ENCODE data around the gene TCERG1L.

TCERG1L gene

GRCh38 chr10:131316321-131317075, 5.0 kb upstream of the TCERG1L start:
- DNase-seq (ENCODE audit: low read depth in 2 of 2): no peak

GRCh38 chr10:131315344-131315743, 3.8 kb upstream of the TCERG1L start:
- DNase-seq (ENCODE audit: low read depth in 2 of 2): no peak

- DNase-seq (ENCODE audit: low read depth in 2 of 2): no peak
Measured at GRCh38 chr10:131314799-131315198, 3.3 kb upstream of the TCERG1L start.

GRCh38 chr10:131314148-131314547, 2.6 kb upstream of the TCERG1L start:
- DNase-seq (ENCODE audit: low read depth in 2 of 2): no peak

GRCh38 chr10:131313377-131313776, 1.9 kb upstream of the TCERG1L start:
- no peak for DNase-seq (ENCODE audit: low read depth in 2 of 2)

GRCh38 chr10:131312478-131312836, 936 bp upstream of the TCERG1L start:
- DNase-seq (ENCODE audit: low read depth in 2 of 2): no peak

GRCh38 chr10:131311402-131311660, 190 bp downstream of the TCERG1L start:
- no peak for DNase-seq (ENCODE audit: low read depth in 2 of 2)

GRCh38 chr10:131310551-131311401, 745 bp downstream of the TCERG1L start:
- no peak for DNase-seq (ENCODE audit: low read depth in 2 of 2)

GRCh38 chr10:131310142-131310541, 1.4 kb downstream of the TCERG1L start:
- DNase-seq (ENCODE audit: low read depth in 2 of 2): no peak

GRCh38 chr10:131300508-131300907, 11.0 kb downstream of the TCERG1L start:
- DNase-seq (ENCODE audit: low read depth in 2 of 2): no peak

- DNase-seq (ENCODE audit: low read depth in 2 of 2): no peak
Measured at GRCh38 chr10:131290781-131291180, 20.7 kb downstream of the TCERG1L start.

- no peak for DNase-seq (ENCODE audit: low read depth in 2 of 2)
Measured at GRCh38 chr10:131288648-131289047, 22.9 kb downstream of the TCERG1L start.

- no peak for DNase-seq (ENCODE audit: low read depth in 2 of 2)
Measured at GRCh38 chr10:131282961-131283360, 28.6 kb downstream of the TCERG1L start.

- no peak for DNase-seq (ENCODE audit: low read depth in 2 of 2)
Measured at GRCh38 chr10:131280101-131280500, 31.4 kb downstream of the TCERG1L start.

- no peak for DNase-seq (ENCODE audit: low read depth in 2 of 2)
Measured at GRCh38 chr10:131279516-131279915, 32.0 kb downstream of the TCERG1L start.

GRCh38 chr10:131277969-131278368, 33.6 kb downstream of the TCERG1L start:
- no peak for DNase-seq (ENCODE audit: low read depth in 2 of 2)

- DNase-seq (ENCODE audit: low read depth in 2 of 2): no peak
Measured at GRCh38 chr10:131277278-131277677, 34.2 kb downstream of the TCERG1L start.

GRCh38 chr10:131275691-131276090, 35.8 kb downstream of the TCERG1L start:
- DNase-seq (ENCODE audit: low read depth in 2 of 2): no peak

GRCh38 chr10:131274883-131275282, 36.6 kb downstream of the TCERG1L start:
- DNase-seq (ENCODE audit: low read depth in 2 of 2): no peak

- no peak for DNase-seq (ENCODE audit: low read depth in 2 of 2)
Measured at GRCh38 chr10:131274133-131274880, 37.2 kb downstream of the TCERG1L start.

GRCh38 chr10:131273476-131273875, 38.0 kb downstream of the TCERG1L start:
- DNase-seq (ENCODE audit: low read depth in 2 of 2): no peak

- DNase-seq (ENCODE audit: low read depth in 2 of 2): no peak
Measured at GRCh38 chr10:131272897-131273451, 38.5 kb downstream of the TCERG1L start.
